Activated naive CD4-positive, alpha-beta T cell treated with anti-CD3 and anti-CD28 coated beads, Interleukin-2, amount 10 ng/mL, durations not matched to agents 7 days and 5 days (primary cell): ENCODE measurements around the gene HSPB2.
"Not testable (repeated sequence)": the region's sequence is repeated elsewhere in the genome, so short reads cannot be mapped to it uniquely, and the experiment has no call there.

Source experiments
- CTCF ChIA-PET: fragments of 350-600 bp; sonication (Branson Sonifier 250); formaldehyde crosslinking; loops from one replicate; lab custom pipeline; 2021; ENCODE audit warnings: antibody characterized with exemption; lab: Charles Lee
- DNase-seq: peaks from one replicate; pipeline ENCODE4 v3.0.0-alpha.2; 2020
- H3K27ac Mint-ChIP-seq: one replicate; pipeline ENCODE4 v1.8.0; 2021; ENCODE audit warnings: mild to moderate bottlenecking, moderate library complexity, mixed read lengths
- H3K27me3 Mint-ChIP-seq: one replicate; pipeline ENCODE4 v1.8.0; 2021; ENCODE audit warnings: mild to moderate bottlenecking, mixed read lengths
- H3K36me3 Mint-ChIP-seq: one replicate; pipeline ENCODE4 v1.8.0; 2021; ENCODE audit warnings: mixed read lengths
- H3K4me1 Mint-ChIP-seq: one replicate; pipeline ENCODE4 v1.8.0; 2021; ENCODE audit warnings: mixed read lengths
- H3K4me3 Mint-ChIP-seq: one replicate; pipeline ENCODE4 v1.8.0; 2021; ENCODE audit warnings: mild to moderate bottlenecking, moderate library complexity, mixed read lengths
- H3K9me3 Mint-ChIP-seq: one replicate; pipeline ENCODE4 v1.8.0; 2021; ENCODE audit warnings: mixed read lengths

HSPB2 gene, protein sequence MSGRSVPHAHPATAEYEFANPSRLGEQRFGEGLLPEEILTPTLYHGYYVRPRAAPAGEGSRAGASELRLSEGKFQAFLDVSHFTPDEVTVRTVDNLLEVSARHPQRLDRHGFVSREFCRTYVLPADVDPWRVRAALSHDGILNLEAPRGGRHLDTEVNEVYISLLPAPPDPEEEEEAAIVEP

DNA sequence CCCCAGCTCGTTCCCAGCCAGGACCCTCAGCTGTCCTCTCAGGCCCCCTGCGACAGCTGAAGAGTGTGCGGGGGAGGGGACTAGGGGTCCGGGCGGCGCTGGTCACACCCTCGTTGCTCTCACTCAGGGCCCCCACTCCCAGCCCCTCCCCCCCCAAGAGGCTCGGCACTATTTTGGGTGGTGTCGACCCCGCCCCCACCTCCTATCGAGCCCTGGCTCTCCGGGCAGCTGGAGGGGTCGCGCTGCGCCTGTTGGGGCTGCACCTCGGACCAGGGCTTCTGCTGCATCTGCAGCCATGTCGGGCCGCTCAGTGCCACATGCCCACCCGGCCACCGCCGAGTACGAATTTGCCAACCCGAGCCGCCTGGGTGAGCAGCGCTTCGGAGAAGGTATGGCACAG is at the start of gene HSPB2:
Gene HSPB2, plus strand, starts transcription at position 200 of the 400 bp plus-strand sequence. Its CDS starts 96 bp downstream, at position 296.
- CTCF ChIA-PET = no interaction called here
- no peak within 1 kb of the TSS for H3K27ac Mint-ChIP-seq

DNA sequence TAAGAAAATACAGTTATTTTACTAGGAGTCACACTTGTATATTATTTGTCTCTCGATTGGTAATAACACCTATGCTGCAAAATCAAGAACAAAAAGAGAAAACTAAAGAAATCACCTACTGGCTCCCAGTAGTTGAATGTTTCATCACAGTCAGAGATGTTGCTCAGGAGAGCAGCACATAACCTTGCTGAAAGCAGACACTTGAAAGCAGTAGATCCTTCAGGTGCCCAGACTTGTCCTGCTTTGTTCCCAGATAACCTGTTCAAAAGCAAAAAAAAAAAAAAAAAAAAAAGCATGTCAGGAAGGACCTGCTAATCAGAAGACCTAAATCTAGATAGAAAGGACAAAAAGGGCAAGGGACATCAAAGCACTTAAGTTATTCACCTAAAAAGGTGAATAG is 42.4 kb upstream of the HSPB2 start:
- CTCF ChIA-PET = interaction anchor here (1.1 to 2.7 kb wide), 5 partner anchors 11 to 61 kb away, joined by 3 to 18 read pairs (median 8); partner anchors contain the start of gene CFAP68
- peak overlapping the region; percentile 46 for H3K4me3 Mint-ChIP-seq
- H3K9me3 Mint-ChIP-seq = no peaks in the 10 kb centered on the region
- H3K27me3 Mint-ChIP-seq = no peaks in the 10 kb centered on the region
- peaks cover 23% of the 10 kb centered on the region for H3K4me1 Mint-ChIP-seq
- H3K36me3 Mint-ChIP-seq = peaks cover 40% of the 10 kb centered on the region
- H3K27ac Mint-ChIP-seq = no peak overlapping the region
- DNase-seq = no peak

More for the DNA sequence above, at the start of gene HSPB2:
- Mint-ChIP-seq H3K27me3 (peaks cover 76% of the 10 kb centered on the region), H3K9me3 (no peaks in the 10 kb centered on the region), H3K36me3 (no peaks in the 10 kb centered on the region), H3K4me1 (no peaks in the 10 kb centered on the region), H3K4me3 (no peak within 1 kb of the TSS)
- no peak for DNase-seq

DNA sequence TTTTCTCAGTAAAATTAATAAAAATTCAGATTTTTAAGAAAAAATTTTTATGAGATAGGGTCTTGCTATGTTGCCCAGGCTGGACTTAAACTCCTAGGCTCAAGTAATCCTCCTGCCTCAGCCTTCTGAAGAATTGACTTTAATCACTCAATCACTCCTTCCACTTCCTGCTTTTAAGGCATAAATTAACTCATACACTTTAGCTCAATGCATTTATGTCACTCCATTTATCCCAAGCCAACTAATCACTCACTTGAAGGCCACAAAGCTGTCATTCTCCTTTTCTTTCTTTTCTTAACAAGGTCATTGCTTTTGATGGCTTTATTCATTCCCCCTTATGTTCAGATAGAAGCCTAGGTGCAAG is 42.0 kb upstream of the HSPB2 start:
- H3K4me1 Mint-ChIP-seq = peaks cover 23% of the 10 kb centered on the region
- CTCF ChIA-PET = interaction anchor here (0.7 to 2.7 kb wide), 9 partner anchors 11 to 415 kb away, joined by 3 to 18 read pairs (median 4); partner anchors contain the start of gene CFAP68
- peak overlapping the region; percentile 91 for H3K4me3 Mint-ChIP-seq
- DNase-seq = no peak
- H3K27me3 Mint-ChIP-seq = no peaks in the 10 kb centered on the region
- no peaks in the 10 kb centered on the region for H3K9me3 Mint-ChIP-seq
- H3K27ac Mint-ChIP-seq = peak overlapping the region; percentile 92
- peaks cover 36% of the 10 kb centered on the region for H3K36me3 Mint-ChIP-seq

DNA sequence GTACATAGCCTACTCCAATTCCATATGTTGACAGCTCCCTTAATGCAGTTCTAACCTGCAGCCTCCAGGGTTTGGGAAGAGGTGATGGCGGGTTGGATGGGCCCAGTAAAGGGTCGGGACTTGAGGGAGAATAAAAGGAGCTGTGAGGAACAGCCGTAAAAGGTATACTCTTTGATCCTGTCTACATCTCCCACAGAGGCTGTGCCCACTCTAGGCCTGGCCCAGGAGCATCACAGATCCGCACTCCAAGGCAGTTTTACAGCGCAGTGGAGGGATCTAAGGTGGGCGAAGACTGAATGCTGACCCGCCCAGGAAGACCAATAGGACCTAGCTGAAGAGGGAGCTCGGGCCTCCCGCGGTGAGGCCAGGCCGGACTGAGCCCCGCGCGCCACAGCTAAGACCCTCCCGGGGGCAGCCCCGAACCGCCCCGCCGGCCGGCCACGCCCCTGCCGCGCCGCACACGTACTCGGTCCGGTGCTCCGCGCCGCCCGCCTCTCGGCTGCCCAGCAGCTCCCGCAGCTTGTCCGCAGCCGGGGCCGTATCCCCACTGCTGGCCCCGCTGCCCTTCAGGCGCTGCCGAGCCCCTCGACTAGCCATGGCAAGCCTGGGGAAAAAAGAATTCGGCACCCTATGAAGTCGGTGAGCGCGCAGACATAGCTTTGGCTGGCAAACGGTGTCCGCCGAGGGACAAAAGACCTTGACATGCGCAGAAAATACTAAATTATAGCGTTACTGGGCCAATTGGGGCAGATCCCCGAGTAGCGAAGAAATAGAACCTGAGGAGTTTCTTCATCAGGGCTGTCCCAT is 41.4 kb upstream of the HSPB2 start, which contains the start of gene ALG9:
Gene ALG9, minus strand, starts transcription at position 696 of the 807 bp plus-strand sequence. Its CDS starts 99 bp downstream, at position 597.
- H3K27ac Mint-ChIP-seq = peak within 1 kb of the TSS; percentile 92
- CTCF ChIA-PET = interaction anchor here (0.6 to 2.7 kb wide), 12 partner anchors 10 to 416 kb away, joined by 3 to 18 read pairs (median 3); partner anchors contain the start of gene CFAP68
- peaks cover 23% of the 10 kb centered on the region for H3K4me1 Mint-ChIP-seq
- DNase-seq = peak; percentile 93
- no peaks in the 10 kb centered on the region for H3K27me3 Mint-ChIP-seq
- peak within 1 kb of the TSS; percentile 91 for H3K4me3 Mint-ChIP-seq
- peaks cover 35% of the 10 kb centered on the region for H3K36me3 Mint-ChIP-seq
- H3K9me3 Mint-ChIP-seq = no peaks in the 10 kb centered on the region

DNA sequence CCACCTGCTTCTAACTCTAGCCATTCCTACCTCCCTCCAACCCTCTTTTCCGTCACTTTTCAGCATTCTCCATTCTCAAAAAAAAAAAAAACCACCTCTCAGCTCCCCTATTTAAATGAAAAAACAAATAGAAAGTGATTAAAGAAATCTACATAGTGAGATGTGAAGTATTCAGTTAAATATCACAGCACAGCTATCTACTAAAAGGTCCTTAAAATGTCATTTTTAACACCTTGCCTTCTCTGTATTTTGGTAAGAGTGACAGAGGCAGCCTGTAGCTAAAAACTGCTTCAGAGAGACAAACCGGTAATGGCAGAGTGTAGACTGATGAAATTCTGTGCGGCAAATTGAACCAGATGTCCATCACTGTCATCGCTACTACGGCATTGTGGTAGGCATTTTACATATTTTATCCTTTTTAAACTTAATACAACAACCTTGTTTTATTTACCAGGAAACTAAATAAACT is 40.8 kb upstream of the HSPB2 start:
- Mint-ChIP-seq H3K36me3 (peaks cover 30% of the 10 kb centered on the region), H3K4me3 (peak overlapping the region; percentile 91), H3K27me3 (no peaks in the 10 kb centered on the region)

DNA sequence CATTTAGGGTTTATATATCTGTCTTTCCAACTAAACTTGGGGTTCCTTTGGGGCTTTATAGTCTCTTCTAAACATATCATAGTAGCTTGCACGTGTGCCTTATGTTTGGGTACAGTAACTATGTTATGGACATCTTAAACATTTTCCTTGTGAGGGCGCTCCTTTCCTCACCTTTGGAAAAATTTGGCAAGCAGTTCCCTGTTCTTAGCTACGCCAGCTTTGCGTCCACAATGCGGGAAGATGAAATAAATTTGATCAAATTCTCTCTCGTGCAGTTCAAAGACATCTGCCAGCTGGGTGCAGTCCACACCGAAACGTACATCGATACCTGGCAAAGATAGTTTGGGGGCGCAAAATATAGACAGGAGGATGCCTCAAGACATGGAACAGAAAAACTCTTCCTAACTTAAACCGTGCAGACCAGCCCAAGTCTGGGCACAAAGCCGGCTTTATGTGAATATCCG is 34.1 kb upstream of the HSPB2 start:
- CTCF ChIA-PET = interaction anchor here (0.8 to 3.2 kb wide), 5 partner anchors 54 to 147 kb away, joined by 4 to 16 read pairs (median 4); no protein-coding TSS in a partner anchor
- no peak for DNase-seq
- no peaks in the 10 kb centered on the region for H3K9me3 Mint-ChIP-seq
- H3K27me3 Mint-ChIP-seq = no peaks in the 10 kb centered on the region
- H3K27ac Mint-ChIP-seq = peak overlapping the region; percentile 96
- peaks cover 26% of the 10 kb centered on the region for H3K4me1 Mint-ChIP-seq
- peak overlapping the region; percentile 83 for H3K4me3 Mint-ChIP-seq
- peaks cover 12% of the 10 kb centered on the region for H3K36me3 Mint-ChIP-seq

More for the DNA sequence above, 40.8 kb upstream of the HSPB2 start:
- H3K9me3 Mint-ChIP-seq = no peaks in the 10 kb centered on the region
- CTCF ChIA-PET = interaction anchor here (0.6 to 2.7 kb wide), 7 partner anchors 9 to 409 kb away, joined by 3 to 18 read pairs (median 4); partner anchors contain the start of gene CFAP68
- peaks cover 23% of the 10 kb centered on the region for H3K4me1 Mint-ChIP-seq
- peak overlapping the region; percentile 92 for H3K27ac Mint-ChIP-seq
- no peak for DNase-seq

DNA sequence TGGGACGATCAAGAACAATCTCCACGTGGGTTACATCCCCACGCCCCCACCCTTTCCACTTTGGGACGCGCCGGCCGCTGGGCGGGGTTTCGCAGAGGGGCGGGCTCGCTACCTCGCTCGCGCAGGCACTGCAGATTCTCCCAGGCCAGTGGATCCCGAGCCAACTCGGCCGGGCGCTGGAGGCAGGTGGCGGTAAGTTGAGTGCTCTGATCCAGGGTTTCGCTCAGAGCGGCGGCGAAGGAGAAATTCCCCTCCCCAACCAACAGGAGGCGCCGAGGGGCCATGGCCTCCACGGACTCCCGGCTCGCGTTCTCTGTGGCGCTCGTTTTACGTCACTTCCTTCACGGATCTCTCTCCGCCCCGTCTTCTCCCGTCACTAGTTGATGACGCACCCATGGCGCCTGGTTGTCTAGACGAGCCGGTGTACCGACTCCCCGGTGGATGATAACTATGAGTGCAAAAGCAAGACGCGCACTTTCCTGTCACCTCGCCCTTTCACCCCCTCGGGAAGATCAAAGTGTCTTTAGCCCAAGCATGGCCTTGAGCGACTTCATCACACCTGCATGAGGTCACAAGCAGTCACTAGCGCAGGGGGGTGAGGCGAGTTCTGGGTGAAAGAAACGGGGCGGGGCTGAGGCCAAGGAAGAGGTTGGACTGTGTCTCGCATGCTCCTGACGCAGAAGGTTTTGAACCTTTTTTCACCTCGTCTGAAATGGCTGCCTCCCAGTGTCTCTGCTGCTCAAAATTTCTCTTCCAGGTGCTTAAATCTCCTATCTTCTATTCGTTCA is 33.5 kb upstream of the HSPB2 start, which contains the start of the genes CFAP68 and FDXACB1:
Gene CFAP68, plus strand, starts transcription at position 693 of the 788 bp plus-strand sequence. Its CDS starts 20 bp downstream, at position 713.
Gene FDXACB1, minus strand, starts transcription at position 317 of the 788 bp plus-strand sequence. Its CDS starts 33 bp downstream, at position 284.
- Mint-ChIP-seq H3K9me3 (no peaks in the 10 kb centered on the region), H3K4me1 (peaks cover 26% of the 10 kb centered on the region), H3K4me3 (peak within 1 kb of the TSS; percentile 83), H3K27me3 (no peaks in the 10 kb centered on the region), H3K36me3 (peaks cover 12% of the 10 kb centered on the region), H3K27ac (peak within 1 kb of the TSS; percentile 96)
- CTCF ChIA-PET = interaction anchor here (1.1 to 3.4 kb wide), 5 partner anchors 8 to 103 kb away, joined by 4 to 18 read pairs (median 5); partner anchors contain the start of gene ALG9
- peak; percentile 97 for DNase-seq

DNA sequence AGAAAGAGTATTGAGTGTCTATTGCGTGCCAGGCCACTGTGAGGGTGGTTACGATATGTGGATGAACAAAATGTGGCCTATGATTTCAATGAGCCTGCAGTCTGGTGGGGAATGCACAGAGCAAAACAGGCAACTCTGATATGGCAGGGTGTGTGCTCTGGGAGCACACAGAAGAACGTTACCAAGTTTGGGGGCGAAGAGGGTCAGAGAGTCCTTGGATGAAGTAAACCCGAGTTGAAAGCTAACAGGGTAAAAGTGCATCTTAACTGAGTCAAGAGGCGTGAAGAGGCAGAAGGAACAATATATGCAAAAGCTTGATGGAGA is 32.9 kb upstream of the HSPB2 start:
- CTCF ChIA-PET = interaction anchor here (0.7 to 3.4 kb wide), 3 partner anchors 8 to 104 kb away, joined by 3 to 18 read pairs (median 5); partner anchors contain the start of gene ALG9
- H3K4me3 Mint-ChIP-seq = peak overlapping the region; percentile 83

DNA sequence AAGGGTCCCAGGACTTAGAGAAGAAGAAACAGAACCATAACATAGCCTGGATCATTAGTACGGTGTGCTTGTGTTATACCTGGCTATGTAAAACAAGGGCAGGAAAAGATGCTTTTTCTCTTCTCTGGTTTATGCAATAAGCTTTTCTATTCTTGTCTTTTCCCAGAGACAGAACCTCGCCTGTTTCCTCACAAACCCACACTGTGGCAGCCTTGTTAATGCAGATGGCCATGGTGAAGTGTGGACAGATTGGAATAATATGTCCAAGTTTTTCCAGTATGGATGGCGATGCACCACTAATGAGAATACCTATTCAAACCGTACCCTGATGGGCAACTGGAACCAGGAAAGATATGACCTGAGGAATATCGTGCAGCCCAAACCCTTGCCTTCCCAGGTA is 30.3 kb upstream of the HSPB2 start:
- Mint-ChIP-seq H3K36me3 (peaks cover 5% of the 10 kb centered on the region), H3K27ac (no peak overlapping the region), H3K9me3 (no peaks in the 10 kb centered on the region), H3K27me3 (no peaks in the 10 kb centered on the region), H3K4me3 (no peak overlapping the region), H3K4me1 (peaks cover 24% of the 10 kb centered on the region)
- no peak for DNase-seq
- CTCF ChIA-PET = interaction anchor here (0.7 to 3.4 kb wide), 2 partner anchors 9 to 11 kb away, joined by 3 to 18 read pairs; partner anchors contain the start of gene ALG9

More for the DNA sequence above, 32.9 kb upstream of the HSPB2 start:
- H3K9me3 Mint-ChIP-seq = no peaks in the 10 kb centered on the region
- peak overlapping the region; percentile 96 for H3K27ac Mint-ChIP-seq
- no peaks in the 10 kb centered on the region for H3K27me3 Mint-ChIP-seq
- peaks cover 26% of the 10 kb centered on the region for H3K4me1 Mint-ChIP-seq
- peaks cover 10% of the 10 kb centered on the region for H3K36me3 Mint-ChIP-seq
- DNase-seq = no peak

DNA sequence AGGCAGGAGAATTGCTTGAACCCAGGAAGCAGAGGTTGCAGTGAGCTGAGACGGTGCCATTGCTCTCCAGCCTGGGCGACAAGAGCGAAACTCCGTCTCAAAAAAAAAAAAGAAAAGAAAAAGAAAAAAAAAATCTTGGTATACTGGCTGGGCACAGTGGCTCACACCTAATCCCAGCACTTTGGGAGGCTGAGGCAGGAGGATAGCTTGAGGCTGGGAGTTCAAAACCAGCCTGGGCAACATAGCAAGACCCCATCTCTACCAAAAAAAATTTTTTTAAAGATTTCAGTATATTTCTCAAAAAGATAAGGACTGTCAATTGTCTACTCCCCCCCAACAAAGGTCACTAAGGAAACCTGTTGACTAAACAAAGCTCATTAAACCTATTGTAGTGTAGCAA is 27.5 kb upstream of the HSPB2 start:
- H3K9me3 Mint-ChIP-seq, H3K27ac Mint-ChIP-seq, H3K4me3 Mint-ChIP-seq, H3K36me3 Mint-ChIP-seq, DNase-seq, H3K27me3 Mint-ChIP-seq: not testable (repeated sequence)
- CTCF ChIA-PET = interaction anchor here (1.0 kb wide), 1 partner anchor 96 kb away, joined by 3 read pairs; no protein-coding TSS in a partner anchor
- peaks cover 11% of the 10 kb centered on the region for H3K4me1 Mint-ChIP-seq

DNA sequence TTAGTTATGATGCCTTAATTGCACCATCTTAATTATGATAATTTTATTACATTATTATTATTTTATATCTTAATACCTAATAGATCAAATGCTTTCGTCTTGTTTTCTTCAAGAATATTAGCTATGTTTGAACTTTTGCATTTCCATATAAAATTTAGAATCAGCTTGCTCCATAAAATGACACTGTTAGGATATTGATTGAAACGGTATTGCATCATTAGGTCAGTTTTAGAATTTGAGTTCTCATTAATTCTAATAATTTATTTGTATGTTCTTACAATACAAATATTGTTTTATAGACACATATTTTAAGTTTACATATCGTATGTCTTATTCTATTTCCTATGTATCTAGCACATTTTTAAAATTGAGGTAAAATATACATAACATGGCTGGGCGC is 26.5 kb upstream of the HSPB2 start:
- CTCF ChIA-PET = interaction anchor here (1.0 kb wide), 1 partner anchor 95 kb away, joined by 3 read pairs; no protein-coding TSS in a partner anchor
- no peak for DNase-seq
- Mint-ChIP-seq H3K4me1 (peaks cover 3% of the 10 kb centered on the region), H3K4me3 (no peak overlapping the region), H3K36me3 (no peaks in the 10 kb centered on the region), H3K27me3 (no peaks in the 10 kb centered on the region), H3K9me3 (no peaks in the 10 kb centered on the region), H3K27ac (no peak overlapping the region)

DNA sequence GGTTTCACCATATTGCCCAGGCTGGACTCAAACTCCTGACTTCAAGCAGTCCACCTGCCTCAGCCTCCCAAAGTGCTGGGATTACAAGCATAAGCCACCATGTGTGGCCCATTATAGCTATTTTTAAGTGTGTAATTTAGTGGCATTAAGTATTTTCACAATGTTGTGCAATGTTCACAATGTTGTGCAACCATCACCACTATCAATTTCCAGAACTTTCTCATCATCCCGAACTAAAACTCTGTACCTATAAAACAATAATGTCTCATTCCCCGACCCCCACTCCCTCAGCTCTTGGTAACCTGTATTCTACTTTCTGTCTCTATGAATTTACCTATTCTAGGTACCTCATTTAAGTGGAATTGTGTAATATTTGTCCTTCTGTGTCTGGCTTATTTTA is 25.7 kb upstream of the HSPB2 start:
- no peak for DNase-seq
- Mint-ChIP-seq H3K4me1 (no peaks in the 10 kb centered on the region), H3K4me3 (no peak overlapping the region), H3K27ac (no peak overlapping the region), H3K9me3 (no peaks in the 10 kb centered on the region), H3K27me3 (no peaks in the 10 kb centered on the region), H3K36me3 (no peaks in the 10 kb centered on the region)
- CTCF ChIA-PET = no interaction called here

DNA sequence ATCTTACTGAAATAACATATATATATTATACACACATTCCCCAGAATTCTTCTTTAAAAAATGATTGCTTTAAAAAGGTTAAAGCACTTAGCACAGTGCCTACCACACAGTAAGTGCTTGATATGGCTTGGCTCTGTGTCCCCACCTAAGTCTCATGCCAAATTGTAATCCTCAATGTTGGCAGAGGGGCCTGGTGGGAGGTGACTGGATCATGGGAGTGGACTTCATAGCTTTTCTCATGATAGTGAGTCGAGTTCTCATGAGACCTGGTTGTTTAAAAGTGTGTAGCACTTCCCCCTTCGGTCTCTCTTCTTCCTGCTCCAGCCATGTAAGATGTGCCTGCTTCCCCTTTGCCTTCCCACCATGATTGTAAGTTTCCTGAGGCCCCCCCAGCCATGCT is 7.1 kb upstream of the HSPB2 start:
- Mint-ChIP-seq H3K27ac (no peak overlapping the region), H3K9me3 (no peaks in the 10 kb centered on the region), H3K4me3 (no peak overlapping the region), H3K36me3 (no peaks in the 10 kb centered on the region), H3K27me3 (peaks cover 23% of the 10 kb centered on the region), H3K4me1 (no peaks in the 10 kb centered on the region)
- DNase-seq = no peak
- CTCF ChIA-PET = no interaction called here
